ENCODE data around the gene PNMA8C. TPM values are rescaled to one million over a fixed set of nuclear protein-coding genes. Genes with fewer than 3 reads are reported as not detected.

PNMA8C gene
- total RNA-seq, 1 experiment from 2014 or later, result 0.14 TPM

DNA sequence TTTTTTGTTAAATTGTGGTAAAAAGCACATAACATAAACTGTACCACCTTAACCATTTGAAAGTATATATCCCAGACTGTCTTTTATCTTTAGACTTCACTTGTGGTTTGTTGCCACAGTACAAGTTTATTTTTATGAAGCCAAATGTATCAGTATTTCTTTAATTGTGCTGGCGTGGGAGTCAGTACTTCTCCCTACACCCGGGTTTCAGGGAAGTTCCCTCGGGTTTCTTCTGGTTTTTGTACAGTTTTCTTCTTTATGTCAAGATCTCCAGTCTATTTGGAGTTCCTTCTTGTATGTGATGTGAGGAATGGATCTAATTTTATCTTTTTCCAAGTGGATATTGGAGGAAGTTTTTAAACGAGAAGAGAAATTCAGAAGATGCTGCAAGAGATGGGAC is 35.9 kb downstream of the PNMA8C start:
- Histone ChIP-seq H3K36me3 (replicated peaks; ENCODE audit: control insufficient read depth, insufficient read depth, low read length) (peaks cover 9% of the 10 kb centered on the region), H3K4me3 (ENCODE audit: insufficient read depth, low read depth, low read length) (no peak overlapping the region), H3K27me3 (ENCODE audit: control insufficient read depth, insufficient read depth, low read length) (no peaks in the 10 kb centered on the region)
- DNase-seq, result no peak

DNA sequence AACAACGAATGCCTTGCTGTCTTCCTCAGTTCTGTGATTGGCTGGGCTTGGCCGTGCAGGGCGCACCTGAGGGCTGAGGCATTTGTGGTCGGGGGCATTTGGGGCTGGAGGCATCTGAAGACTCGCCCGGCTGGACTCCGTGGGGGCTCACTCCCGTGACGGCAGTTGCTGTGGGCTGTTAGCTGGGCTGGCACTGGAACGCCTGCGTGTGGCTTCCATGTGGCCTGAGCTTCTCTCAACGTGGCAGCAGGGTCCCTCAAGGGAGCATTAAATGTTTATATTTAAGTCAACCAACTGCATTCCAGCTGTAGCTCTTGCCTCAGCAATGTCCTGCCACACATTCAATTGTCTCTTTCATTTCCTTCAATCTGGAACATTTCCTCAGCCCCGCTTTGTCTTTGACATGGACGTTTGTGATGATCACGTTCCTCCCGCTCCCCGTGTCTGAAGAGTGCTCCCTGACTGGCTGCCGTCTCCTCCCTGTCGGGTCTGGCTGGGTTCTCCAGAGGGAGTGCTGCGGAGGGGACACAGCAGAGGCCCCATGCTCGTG is 36.4 kb downstream of the PNMA8C start:
- Histone ChIP-seq H3K4me3 (ENCODE audit: insufficient read depth, low read depth, low read length) (no peak overlapping the region), H3K36me3 (replicated peaks; ENCODE audit: control insufficient read depth, insufficient read depth, low read length) (peaks cover 12% of the 10 kb centered on the region), H3K27me3 (ENCODE audit: control insufficient read depth, insufficient read depth, low read length) (no peaks in the 10 kb centered on the region)
- DNase-seq, result no peak

DNA sequence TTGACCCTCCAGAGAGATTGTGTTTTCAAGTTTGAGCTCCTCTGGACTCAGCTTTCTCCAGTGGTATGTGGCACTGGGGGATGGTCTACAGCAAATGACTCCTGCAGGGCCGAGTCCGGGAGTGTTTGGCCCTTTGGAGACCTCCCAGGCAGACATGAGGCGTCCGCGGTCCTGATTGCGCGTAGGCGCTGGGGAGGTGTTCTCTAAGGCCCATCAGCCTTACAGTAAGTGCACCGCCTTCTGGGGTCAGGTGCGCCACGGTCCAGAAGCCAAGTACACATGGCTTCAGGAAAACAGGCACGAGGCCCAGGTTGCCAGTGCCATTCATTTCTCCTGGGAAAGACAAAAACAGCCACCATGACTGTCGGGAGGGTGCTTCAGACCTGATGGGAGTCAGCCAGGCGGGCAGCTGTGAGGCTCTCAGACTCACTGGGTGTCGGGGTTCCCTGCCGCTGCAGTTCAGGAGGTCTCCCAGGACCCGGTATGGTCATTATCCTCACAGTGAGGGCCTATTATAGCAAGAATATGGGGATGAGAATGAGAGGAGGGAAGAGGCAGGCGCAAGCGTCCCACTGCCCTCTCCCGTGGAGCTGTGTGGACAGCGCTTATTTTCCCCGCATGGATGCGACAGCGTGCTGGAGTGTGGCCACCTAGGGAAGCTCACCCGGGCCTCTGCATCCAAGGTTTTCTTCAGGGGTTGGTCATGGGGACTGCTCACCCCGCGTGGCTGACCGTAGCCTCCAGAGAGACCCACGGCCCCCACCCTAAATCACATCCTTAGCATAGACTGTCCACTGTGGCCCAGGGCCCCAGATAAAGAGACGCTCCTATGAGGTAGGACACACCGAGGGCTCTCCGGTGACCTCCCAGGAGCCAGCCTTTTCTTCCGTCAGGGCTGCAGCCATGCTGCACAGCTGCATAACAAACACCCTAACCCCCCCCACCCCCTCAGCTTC is 37.2 kb downstream of the PNMA8C start:
- DNase-seq, result no peak
- no peaks in the 10 kb centered on the region for H3K27me3 ChIP-seq (ENCODE audit: control insufficient read depth, insufficient read depth, low read length)
- H3K36me3 ChIP-seq (replicated peaks; ENCODE audit: control insufficient read depth, insufficient read depth, low read length), result peaks cover 17% of the 10 kb centered on the region
- no peak overlapping the region for H3K4me3 ChIP-seq (ENCODE audit: insufficient read depth, low read depth, low read length)

DNA sequence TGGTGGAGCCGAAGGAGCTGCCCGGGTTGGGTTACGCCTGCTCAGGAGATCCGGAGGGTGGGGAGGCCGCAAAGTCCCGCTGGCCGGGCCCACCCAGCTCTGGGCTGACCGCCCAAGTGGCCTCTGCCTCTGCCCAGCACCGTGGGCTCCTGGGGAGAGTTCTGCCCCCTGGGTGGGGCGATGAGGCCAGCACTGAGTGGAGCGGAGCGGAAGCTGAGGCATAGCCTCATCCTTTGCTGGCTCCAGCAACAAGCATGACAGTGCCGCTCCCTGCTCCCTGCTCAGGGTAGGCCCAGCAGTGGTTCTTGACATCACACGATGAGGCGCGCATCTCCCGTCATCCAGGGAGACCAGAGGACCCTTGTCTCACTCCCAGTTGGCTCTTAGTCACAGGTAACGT is 37.9 kb downstream of the PNMA8C start:
- DNase-seq, result no peak

DNA sequence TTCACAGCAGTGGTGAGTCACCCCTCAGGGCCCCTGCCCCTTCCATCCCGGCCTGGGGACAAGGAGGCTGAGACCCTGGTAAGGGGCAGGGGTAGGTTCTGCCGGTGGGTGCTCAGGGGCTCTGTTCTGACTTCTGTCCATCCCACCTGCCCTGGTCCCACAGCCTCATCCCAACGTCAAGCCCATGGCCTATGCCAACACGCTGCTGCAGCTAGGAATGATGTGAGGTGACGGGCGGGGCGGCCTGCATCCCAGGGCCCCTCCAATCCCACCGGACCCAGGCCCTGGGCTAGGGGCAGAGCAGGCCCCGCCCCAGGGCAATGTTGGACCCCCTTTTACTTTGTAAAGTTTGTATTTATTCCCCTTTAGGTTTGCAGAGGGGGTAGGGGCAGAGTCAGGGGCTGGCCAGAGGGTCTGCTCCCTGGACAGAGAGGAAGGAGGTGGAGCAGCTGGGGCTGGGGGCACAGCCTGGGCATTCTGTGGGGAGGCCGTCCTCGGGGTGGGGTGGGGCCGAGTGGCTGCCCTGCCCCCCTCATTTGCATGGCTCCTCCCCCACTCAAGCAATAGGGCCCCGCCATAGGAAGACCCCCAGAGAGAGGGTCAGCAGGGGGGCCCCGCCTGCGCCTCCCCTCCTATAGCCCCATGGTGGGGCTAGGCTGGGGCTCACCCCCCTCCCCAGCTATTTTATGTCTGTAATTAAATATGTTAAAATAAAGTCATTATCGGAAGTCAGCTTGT is 38.4 kb downstream of the PNMA8C start:
- H3K4me3 ChIP-seq (ENCODE audit: insufficient read depth, low read depth, low read length), result no peak overlapping the region
- no peaks in the 10 kb centered on the region for H3K27me3 ChIP-seq (ENCODE audit: control insufficient read depth, insufficient read depth, low read length)
- DNase-seq, result peak; percentile 86
- H3K36me3 ChIP-seq (replicated peaks; ENCODE audit: control insufficient read depth, insufficient read depth, low read length), result peaks cover 19% of the 10 kb centered on the region

More for the DNA sequence above, 37.9 kb downstream of the PNMA8C start:
- H3K36me3 ChIP-seq (replicated peaks; ENCODE audit: control insufficient read depth, insufficient read depth, low read length), result peaks cover 19% of the 10 kb centered on the region
- no peak overlapping the region for H3K4me3 ChIP-seq (ENCODE audit: insufficient read depth, low read depth, low read length)
- no peaks in the 10 kb centered on the region for H3K27me3 ChIP-seq (ENCODE audit: control insufficient read depth, insufficient read depth, low read length)

DNA sequence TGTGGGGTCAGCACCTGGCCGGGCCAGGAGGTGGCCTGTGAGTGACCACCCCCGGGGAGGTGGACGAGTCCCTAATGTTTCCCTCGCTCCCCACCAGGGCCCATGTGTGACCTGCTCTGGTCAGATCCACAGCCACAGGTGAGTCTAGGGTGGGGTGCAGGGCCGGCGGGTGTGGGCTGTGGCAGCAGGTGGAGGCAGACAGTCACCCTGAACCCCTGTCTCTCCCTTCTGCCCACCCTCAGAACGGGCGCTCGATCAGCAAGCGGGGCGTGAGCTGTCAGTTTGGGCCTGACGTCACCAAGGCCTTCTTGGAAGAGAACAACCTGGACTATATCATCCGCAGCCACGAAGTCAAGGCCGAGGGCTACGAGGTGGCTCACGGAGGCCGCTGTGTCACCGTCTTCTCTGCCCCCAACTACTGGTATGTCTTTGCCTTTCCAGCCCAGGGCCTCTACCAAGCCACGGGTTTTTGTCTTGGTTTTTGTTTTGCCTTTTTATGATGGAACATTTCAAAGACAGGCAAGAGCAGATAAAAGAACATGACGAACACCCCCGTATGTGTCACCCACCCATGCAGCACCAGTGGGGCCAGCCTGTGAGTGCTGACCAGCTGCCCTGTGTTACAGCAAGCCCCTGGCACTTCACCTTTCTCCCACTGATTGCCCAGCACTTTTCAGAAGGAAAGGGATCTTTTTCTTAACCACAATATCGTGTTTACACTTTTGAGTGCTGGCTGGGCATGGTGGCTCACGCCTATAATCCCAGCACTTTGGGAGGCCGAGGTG is 40.2 kb downstream of the PNMA8C start:
- H3K27me3 ChIP-seq (ENCODE audit: control insufficient read depth, insufficient read depth, low read length), result no peaks in the 10 kb centered on the region
- no peak for DNase-seq
- no peak overlapping the region for H3K4me3 ChIP-seq (ENCODE audit: insufficient read depth, low read depth, low read length)
- H3K36me3 ChIP-seq (replicated peaks; ENCODE audit: control insufficient read depth, insufficient read depth, low read length), result peaks cover 30% of the 10 kb centered on the region

DNA sequence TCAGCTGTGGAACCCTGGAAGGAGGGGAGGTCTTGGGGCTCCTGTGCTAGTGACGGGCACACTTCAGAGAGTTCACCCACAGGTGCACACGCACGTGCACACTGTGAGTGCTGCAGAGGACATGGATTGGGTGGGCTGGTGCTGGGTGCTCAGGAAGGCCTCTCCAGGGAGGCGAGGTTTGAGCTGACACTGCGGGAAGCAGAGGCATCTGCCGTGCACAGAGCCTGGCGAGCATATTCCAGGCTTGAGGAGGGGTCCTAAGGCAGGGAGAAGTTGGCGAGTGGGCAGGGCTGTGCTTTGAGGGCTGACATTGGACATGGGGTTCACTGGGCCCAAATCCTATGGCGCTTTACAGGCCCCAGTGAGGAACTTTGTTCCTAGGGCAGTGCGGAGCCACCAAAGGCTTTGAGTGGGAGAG is 41.0 kb downstream of the PNMA8C start:
- Histone ChIP-seq H3K36me3 (replicated peaks; ENCODE audit: control insufficient read depth, insufficient read depth, low read length) (peaks cover 34% of the 10 kb centered on the region), H3K4me3 (ENCODE audit: insufficient read depth, low read depth, low read length) (no peak overlapping the region), H3K27me3 (ENCODE audit: control insufficient read depth, insufficient read depth, low read length) (no peaks in the 10 kb centered on the region)
- DNase-seq, result no peak

DNA sequence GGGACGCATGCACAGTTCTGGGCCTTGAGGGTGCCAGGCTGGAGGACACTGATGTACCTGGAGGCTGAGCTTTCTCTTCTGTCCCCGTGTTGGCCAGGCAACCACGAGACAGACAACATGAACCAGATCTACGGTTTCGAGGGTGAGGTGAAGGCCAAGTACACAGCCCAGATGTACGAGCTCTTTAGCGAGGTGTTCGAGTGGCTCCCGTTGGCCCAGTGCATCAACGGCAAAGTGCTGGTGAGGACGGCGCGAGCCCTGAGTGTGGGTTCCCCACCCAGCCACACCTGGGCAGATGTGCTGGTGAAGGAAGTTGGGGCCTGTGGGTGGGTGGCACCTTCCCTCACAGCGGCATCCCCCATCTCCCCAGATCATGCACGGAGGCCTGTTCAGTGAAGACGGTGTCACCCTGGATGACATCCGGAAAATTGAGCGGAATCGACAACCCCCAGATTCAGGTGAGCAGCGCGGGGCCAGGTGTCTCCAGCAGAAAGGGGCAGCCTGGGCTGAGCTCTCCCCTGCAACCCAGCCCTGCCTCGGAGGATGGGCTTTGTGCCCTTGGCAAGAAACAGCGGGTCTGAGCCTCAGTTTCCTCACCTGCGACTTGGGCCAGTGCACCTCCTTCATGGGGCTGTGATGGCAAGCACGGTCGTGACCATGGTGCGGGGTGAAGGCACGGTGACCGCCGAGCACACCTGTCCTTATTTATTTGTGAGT is 41.6 kb downstream of the PNMA8C start:
- no peak for DNase-seq
- no peak overlapping the region for H3K4me3 ChIP-seq (ENCODE audit: insufficient read depth, low read depth, low read length)
- H3K36me3 ChIP-seq (replicated peaks; ENCODE audit: control insufficient read depth, insufficient read depth, low read length), result peaks cover 35% of the 10 kb centered on the region
- no peaks in the 10 kb centered on the region for H3K27me3 ChIP-seq (ENCODE audit: control insufficient read depth, insufficient read depth, low read length)

DNA sequence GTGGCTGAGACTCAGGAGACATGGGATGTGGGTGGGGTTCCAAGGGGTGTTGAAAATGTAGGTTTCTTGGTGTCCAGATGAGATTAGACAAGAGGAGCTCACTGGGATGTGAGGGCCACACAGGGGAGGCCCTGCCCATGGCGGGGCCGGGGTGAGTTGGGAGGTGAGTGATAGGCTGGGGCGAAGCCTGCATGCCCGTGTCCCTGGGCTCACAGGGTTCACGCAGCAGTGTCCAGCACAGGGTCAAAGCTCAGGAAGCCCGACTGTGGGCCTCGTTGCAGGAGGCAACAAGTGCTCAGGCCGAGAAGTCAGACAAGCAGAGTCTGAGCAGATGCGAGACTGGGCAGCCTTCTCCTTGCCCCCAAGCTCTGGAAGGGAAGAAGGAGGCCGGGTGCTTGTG is 42.6 kb downstream of the PNMA8C start:
- peaks cover 35% of the 10 kb centered on the region for H3K36me3 ChIP-seq (replicated peaks; ENCODE audit: control insufficient read depth, insufficient read depth, low read length)
- no peaks in the 10 kb centered on the region for H3K27me3 ChIP-seq (ENCODE audit: control insufficient read depth, insufficient read depth, low read length)
- no peak for DNase-seq
- H3K4me3 ChIP-seq (ENCODE audit: insufficient read depth, low read depth, low read length), result no peak overlapping the region

DNA sequence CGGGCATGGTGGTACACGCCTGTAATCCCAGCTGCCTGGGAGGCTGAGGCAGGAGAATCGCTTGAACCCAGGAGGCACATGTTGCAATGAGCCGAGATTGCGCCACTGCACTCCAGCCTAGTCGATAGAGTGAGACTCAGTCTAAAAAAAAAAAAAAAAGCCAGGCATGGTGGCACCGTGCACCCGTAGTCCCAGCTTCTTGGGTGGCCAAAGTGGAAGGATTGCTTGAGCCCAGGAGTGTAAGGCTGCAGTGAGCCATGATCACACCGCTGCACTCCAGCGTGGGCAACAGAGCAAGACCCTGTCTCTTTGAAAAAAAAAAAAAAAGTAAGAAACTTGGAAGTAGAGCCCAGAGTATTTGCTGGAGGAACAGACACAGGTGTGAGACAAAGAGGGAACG is 43.1 kb downstream of the PNMA8C start:
- H3K27me3 ChIP-seq (ENCODE audit: control insufficient read depth, insufficient read depth, low read length), result no peaks in the 10 kb centered on the region
- no peak for DNase-seq
- no peak overlapping the region for H3K4me3 ChIP-seq (ENCODE audit: insufficient read depth, low read depth, low read length)
- peaks cover 35% of the 10 kb centered on the region for H3K36me3 ChIP-seq (replicated peaks; ENCODE audit: control insufficient read depth, insufficient read depth, low read length)

DNA sequence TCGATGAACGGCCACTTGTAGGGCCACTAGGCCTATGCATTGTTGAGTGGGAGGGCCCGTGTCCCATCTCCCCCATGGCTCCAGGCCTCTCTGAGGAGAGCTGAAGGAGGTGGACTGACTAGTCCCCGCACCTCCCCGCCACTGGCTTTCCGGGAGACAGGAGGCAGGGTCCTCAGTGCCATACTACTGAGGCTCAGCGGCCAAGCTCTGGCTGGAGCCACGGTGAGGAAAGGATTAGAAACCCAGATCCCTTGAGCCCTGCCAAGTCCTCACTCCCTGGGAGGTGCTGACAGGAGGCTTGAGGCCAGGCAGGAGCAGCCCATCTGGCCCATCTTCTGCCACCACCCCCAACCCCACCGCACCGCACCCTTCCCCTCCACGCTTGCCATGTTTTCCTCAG is 44.3 kb downstream of the PNMA8C start:
- DNase-seq, result no peak
- Histone ChIP-seq H3K4me3 (ENCODE audit: insufficient read depth, low read depth, low read length) (no peak overlapping the region), H3K27me3 (ENCODE audit: control insufficient read depth, insufficient read depth, low read length) (no peaks in the 10 kb centered on the region), H3K36me3 (replicated peaks; ENCODE audit: control insufficient read depth, insufficient read depth, low read length) (peaks cover 31% of the 10 kb centered on the region)

DNA sequence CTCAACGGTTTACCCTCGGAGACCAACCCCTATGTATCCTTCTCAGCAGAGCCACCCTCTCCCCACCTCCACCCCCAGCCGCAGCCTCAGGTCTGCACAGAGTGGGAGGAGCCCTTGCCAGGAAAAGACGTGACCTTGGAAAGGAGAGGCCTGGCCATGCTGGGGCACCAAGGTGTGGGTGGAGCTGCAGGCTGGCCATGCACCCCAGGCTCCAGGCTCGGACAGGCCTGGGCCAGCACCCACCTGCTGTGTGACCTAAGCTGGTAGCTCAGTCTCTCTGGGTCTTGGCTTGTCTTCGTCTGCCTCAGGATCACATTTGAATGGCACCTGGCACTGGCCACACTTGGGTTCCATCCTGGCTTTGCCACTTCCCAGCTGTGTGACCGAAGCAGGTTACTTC is 44.9 kb downstream of the PNMA8C start:
- no peak for DNase-seq
- peaks cover 30% of the 10 kb centered on the region for H3K36me3 ChIP-seq (replicated peaks; ENCODE audit: control insufficient read depth, insufficient read depth, low read length)

DNA sequence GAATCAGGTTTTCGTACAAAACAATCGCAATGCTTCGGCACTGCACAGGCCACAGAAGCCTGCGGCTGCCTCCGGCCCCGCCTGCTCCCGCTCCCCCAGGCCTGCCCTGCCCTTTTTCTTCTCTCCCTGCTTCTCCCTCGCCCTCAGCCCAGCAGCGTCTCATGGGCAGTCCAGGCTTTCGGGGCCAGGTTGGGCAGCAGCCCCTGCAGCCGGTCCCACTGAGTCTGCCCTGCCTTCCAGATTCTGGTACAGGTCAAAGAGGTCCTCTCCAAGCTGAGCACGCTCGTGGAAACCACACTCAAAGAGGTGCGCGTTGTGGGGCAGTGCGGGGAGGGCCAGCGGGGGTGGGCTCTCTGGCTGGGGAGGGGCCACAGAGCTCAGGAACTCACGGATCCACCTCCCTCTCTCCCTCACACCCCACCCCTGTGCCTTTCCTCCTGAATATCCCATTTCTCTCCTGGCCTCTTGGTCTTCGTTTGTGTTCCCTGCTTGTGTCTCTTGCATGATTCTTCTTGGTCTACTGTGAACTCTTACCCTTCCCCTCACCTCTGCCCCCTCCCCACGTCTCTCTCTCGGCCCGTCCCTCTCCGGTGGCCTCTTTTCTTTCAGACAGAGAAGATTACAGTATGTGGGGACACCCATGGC is 45.4 kb downstream of the PNMA8C start:
- Histone ChIP-seq H3K27me3 (ENCODE audit: control insufficient read depth, insufficient read depth, low read length) (no peaks in the 10 kb centered on the region), H3K4me3 (ENCODE audit: insufficient read depth, low read depth, low read length) (no peak overlapping the region), H3K36me3 (replicated peaks; ENCODE audit: control insufficient read depth, insufficient read depth, low read length) (peaks cover 30% of the 10 kb centered on the region)
- no peak for DNase-seq

More for the DNA sequence above, 44.9 kb downstream of the PNMA8C start:
- Histone ChIP-seq H3K4me3 (ENCODE audit: insufficient read depth, low read depth, low read length) (no peak overlapping the region), H3K27me3 (ENCODE audit: control insufficient read depth, insufficient read depth, low read length) (no peaks in the 10 kb centered on the region)

Data from H7 (cell line).